Breast epithelium (tissue), 4 donors: ENCODE measurements around the gene TNS3. TPM values are rescaled to one million over a fixed set of nuclear protein-coding genes. Genes with fewer than 3 reads are reported as not detected.

Experiments
- DNase-seq, 2 donors: peaks; one replicate each; pipeline ENCODE4 v3.0.0-alpha.2; 2019; ENCODE audit warnings: low spot score in 2 of 2
- H3K27ac ChIP-seq, 2 donors: fragments of 200-600 bp; sonication (generic) in 1 of 2; one replicate each; pipeline ENCODE4 v1.5.1; 2016 to 2019; ENCODE audit warnings: mild to moderate bottlenecking in 1 of 2
- H3K27me3 ChIP-seq, 2 donors: fragments of 200-600 bp; sonication (generic) in 1 of 2; one replicate each; pipeline versions ENCODE4 v1.5.1 to v1.6.0; 2017 to 2019; ENCODE audit warnings: control low read depth in 1 of 2, mild to moderate bottlenecking in 1 of 2
- H3K36me3 ChIP-seq: fragments of 200-600 bp; one replicate; pipeline ENCODE4 v1.5.1; 2019
- H3K4me1 ChIP-seq, 2 donors: fragments of 200-600 bp; sonication (generic); one replicate each; pipeline ENCODE4 v1.5.1; 2016 to 2019; ENCODE audit warnings: control low read depth in 1 of 2
- H3K4me3 ChIP-seq, 3 donors: fragments of 200-600 bp; sonication (generic); 1 replicate in 2 of 3; 2 replicates in 1 of 3; pipeline ENCODE4 v1.5.1; 2016 to 2019; ENCODE audit warnings: mild to moderate bottlenecking in 3 of 3, moderate library complexity in 2 of 3
- H3K9me3 ChIP-seq, 2 donors: fragments of 200-600 bp; sonication (generic) in 1 of 2; one replicate each; pipeline ENCODE4 v1.5.1; 2016 to 2019; ENCODE audit warnings: control low read depth in 1 of 2
- POLR2A ChIP-seq: fragments of 450-650 bp; IDR thresholded peaks from one replicate; pipeline ENCODE4 v1.6.1; 2016; ENCODE audit warnings: antibody characterized with exemption, mild to moderate bottlenecking, moderate library complexity
- POLR2AphosphoS5 ChIP-seq, 3 donors: sonication (generic); formaldehyde crosslinking; IDR thresholded peaks; one replicate each; pipeline ENCODE4 v1.6.1; 2017; ENCODE audit warnings: antibody characterized with exemption in 3 of 3
- intact Hi-C: fragments of 100-400 bp; cut with DNase I; formaldehyde crosslinking; loops from one replicate; pipeline ENCODE4 v1.15.1; 2023; ENCODE audit warnings: low total_unique reads
- total RNA-seq, 3 donors: library from RNA; depleted of rRNA; stranded (reverse); fragments of >200 nt; gene quantifications; one replicate each; pipeline ENCODE4 v1.1.0, GENCODE V29; 2016
- TF ChIP-seq, protein P1 (sequence below), 3 donors: fragments of 450-650 bp; IDR thresholded peaks; one replicate each; pipeline ENCODE4 v1.5.1; 2016 to 2017; ENCODE audit warnings: antibody characterized with exemption in 3 of 3, mild to moderate bottlenecking in 3 of 3, moderate library complexity in 3 of 3

TNS3 gene
- total RNA-seq, 3 donors from 2014 or later: 41.0 to 78.1 (median 56.2) TPM

- no peaks in the 10 kb centered on the region for H3K36me3 ChIP-seq
- intact Hi-C loops: no loop called here
- no peak overlapping the region for H3K27ac ChIP-seq
- peaks cover 0 to 7% of the 10 kb centered on the region in 2 donors for H3K4me1 ChIP-seq
- DNase-seq: no peak
- no peak for TF ChIP-seq POLR2AphosphoS5 (IDR thresholded peaks at IDR 0.05)
- TF ChIP-seq, protein P1, sequence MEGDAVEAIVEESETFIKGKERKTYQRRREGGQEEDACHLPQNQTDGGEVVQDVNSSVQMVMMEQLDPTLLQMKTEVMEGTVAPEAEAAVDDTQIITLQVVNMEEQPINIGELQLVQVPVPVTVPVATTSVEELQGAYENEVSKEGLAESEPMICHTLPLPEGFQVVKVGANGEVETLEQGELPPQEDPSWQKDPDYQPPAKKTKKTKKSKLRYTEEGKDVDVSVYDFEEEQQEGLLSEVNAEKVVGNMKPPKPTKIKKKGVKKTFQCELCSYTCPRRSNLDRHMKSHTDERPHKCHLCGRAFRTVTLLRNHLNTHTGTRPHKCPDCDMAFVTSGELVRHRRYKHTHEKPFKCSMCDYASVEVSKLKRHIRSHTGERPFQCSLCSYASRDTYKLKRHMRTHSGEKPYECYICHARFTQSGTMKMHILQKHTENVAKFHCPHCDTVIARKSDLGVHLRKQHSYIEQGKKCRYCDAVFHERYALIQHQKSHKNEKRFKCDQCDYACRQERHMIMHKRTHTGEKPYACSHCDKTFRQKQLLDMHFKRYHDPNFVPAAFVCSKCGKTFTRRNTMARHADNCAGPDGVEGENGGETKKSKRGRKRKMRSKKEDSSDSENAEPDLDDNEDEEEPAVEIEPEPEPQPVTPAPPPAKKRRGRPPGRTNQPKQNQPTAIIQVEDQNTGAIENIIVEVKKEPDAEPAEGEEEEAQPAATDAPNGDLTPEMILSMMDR (IDR thresholded peaks at IDR 0.05): no peak
- no peak for TF ChIP-seq POLR2A
- H3K4me3 ChIP-seq: no peak overlapping the region
- no peaks in the 10 kb centered on the region for H3K9me3 ChIP-seq
- H3K27me3 ChIP-seq: no peaks in the 10 kb centered on the region
Observed at GRCh38 chr7:47367369-47367768, 214.5 kb downstream of the TNS3 start.

DNA sequence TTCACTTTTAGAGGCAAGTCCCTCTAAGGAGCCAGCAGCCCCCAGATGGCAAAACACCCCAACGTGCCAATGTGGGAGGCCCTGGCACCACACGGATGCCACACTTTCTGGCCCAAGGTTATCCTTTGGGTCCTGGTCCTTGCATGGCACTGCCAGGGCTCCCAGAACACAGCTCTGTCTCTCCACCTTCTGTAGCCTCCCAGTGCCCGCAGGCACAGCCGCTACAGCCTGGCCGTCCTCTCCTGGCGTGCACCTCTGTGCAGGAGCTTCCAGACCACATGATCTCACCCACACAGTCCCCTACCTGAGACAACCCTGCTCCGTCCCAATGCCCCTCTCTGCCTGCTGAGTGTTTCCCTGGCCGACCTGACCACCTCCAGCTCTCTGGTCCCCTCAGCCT is 215.0 kb downstream of the TNS3 start:
- no peak overlapping the region for H3K4me3 ChIP-seq
- no peaks in the 10 kb centered on the region for H3K36me3 ChIP-seq
- intact Hi-C loops: no loop called here
- H3K9me3 ChIP-seq: no peaks in the 10 kb centered on the region
- TF ChIP-seq, protein P1 (IDR thresholded peaks at IDR 0.05): no peak
- no peak for TF ChIP-seq POLR2AphosphoS5 (IDR thresholded peaks at IDR 0.05)
- no peak for TF ChIP-seq POLR2A
- H3K27ac ChIP-seq: no peak overlapping the region
- peaks cover 0 to 4% of the 10 kb centered on the region in 2 donors for H3K4me1 ChIP-seq
- DNase-seq: no peak
- H3K27me3 ChIP-seq: no peaks in the 10 kb centered on the region

GRCh38 chr7:47366211-47366610 is 215.7 kb downstream of the TNS3 start:
- H3K36me3 ChIP-seq: no peaks in the 10 kb centered on the region
- intact Hi-C loops: no loop called here
- H3K27me3 ChIP-seq: no peaks in the 10 kb centered on the region
- no peak overlapping the region for H3K4me3 ChIP-seq
- TF ChIP-seq POLR2AphosphoS5 (IDR thresholded peaks at IDR 0.05): no peak
- no peak for TF ChIP-seq POLR2A
- TF ChIP-seq, protein P1 (IDR thresholded peaks at IDR 0.05): no peak
- DNase-seq: no peak
- H3K27ac ChIP-seq: no peak overlapping the region
- H3K4me1 ChIP-seq: peaks cover 0 to 8% of the 10 kb centered on the region in 2 donors
- H3K9me3 ChIP-seq: no peaks in the 10 kb centered on the region

- Histone ChIP-seq H3K9me3 (no peaks in the 10 kb centered on the region), H3K4me3 (no peak overlapping the region), H3K36me3 (no peaks in the 10 kb centered on the region), H3K4me1 (peaks cover 0 to 9% of the 10 kb centered on the region in 2 donors), H3K27me3 (no peaks in the 10 kb centered on the region), H3K27ac (no peak overlapping the region)
- no peak for DNase-seq
- intact Hi-C loops: no loop called here
- TF ChIP-seq POLR2A (no peak), POLR2AphosphoS5 (IDR thresholded peaks at IDR 0.05) (no peak)
- TF ChIP-seq, protein P1 (IDR thresholded peaks at IDR 0.05): no peak
Observed at GRCh38 chr7:47362984-47363383, 218.9 kb downstream of the TNS3 start.

- Histone ChIP-seq H3K27me3 (no peaks in the 10 kb centered on the region), H3K36me3 (no peaks in the 10 kb centered on the region), H3K4me1 (peaks cover 0 to 9% of the 10 kb centered on the region in 2 donors), H3K9me3 (no peaks in the 10 kb centered on the region), H3K4me3 (no peak overlapping the region), H3K27ac (no peak overlapping the region)
- DNase-seq: peak in 1 of 2 donors; percentile 45
- intact Hi-C loops: no loop called here
- TF ChIP-seq POLR2AphosphoS5 (IDR thresholded peaks at IDR 0.05) (no peak), POLR2A (no peak)
- TF ChIP-seq, protein P1 (IDR thresholded peaks at IDR 0.05): no peak
Observed at GRCh38 chr7:47361746-47362215, 220.1 kb downstream of the TNS3 start.
